Stimulated activated CD4-positive, alpha-beta T cell treated with anti-CD3 and anti-CD28 coated beads, Interleukin-1b, Interleukin-23, amount 100 ng/mL, for 24 hours (primary cell): ENCODE measurements around the gene IFT122.

ENCODE experiments used
- DNase-seq, 4 experiments: peaks; one replicate each; pipeline ENCODE4 v3.0.0-alpha.2; 2020; ENCODE audit warnings: low read depth in 4 of 4, low spot score in 1 of 4

Gene IFT122

DNA sequence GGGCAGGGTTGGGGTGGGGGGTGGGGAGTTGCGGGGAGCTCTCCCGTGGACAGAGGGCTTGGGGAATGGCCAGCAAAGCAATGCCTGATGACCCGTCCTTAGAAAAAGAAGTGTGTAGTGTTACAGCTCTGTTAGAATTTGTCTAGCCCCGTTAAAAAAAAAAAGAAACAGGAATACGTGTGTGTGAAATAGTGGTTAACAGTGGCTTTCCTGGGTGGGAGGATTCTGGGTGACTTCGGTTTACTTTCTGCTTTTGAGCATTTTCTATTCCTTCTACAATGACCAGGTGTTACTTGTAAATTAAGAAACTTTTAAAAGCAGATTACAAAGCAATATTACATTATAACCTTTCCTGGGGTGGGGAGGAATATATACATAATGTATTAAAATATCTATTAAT, 127.9 kb downstream of the IFT122 start:
- no peak for DNase-seq

DNA sequence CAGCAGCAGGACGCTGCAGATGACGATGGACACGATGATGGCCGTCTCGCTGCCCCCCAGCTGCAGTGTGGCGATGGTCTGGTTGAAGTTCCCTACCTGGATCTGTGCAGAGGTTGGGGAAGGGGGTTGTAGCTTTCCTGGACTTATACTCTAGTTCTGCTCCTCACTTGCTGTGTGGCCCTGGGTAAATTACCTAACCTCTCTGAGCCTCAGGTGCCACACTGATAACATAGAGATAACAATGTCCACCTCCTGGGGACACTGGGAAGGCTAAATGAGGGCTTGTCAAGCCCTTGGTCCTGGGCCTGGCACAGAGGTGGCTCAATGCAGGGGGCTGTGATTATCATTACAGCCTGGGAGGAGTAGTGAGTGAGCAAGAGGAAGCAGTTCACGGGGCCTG, 129.8 kb downstream of the IFT122 start:
- no peak for DNase-seq
